ENCODE measurements around the gene KCNG1. TPM values are rescaled to one million over a fixed set of nuclear protein-coding genes. Genes with fewer than 3 reads are reported as not detected.

Gene KCNG1, protein sequence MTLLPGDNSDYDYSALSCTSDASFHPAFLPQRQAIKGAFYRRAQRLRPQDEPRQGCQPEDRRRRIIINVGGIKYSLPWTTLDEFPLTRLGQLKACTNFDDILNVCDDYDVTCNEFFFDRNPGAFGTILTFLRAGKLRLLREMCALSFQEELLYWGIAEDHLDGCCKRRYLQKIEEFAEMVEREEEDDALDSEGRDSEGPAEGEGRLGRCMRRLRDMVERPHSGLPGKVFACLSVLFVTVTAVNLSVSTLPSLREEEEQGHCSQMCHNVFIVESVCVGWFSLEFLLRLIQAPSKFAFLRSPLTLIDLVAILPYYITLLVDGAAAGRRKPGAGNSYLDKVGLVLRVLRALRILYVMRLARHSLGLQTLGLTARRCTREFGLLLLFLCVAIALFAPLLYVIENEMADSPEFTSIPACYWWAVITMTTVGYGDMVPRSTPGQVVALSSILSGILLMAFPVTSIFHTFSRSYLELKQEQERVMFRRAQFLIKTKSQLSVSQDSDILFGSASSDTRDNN
- total RNA-seq (under 1 TPM in 7 of 9 donors, not detected in 2; 0.10 to 0.59 (median 0.38) TPM), polyA plus RNA-seq (under 1 TPM; 0.11 to 0.64 TPM)
- long read RNA-seq, donor 1, partial matches to known transcripts, result 0 of 2 reads
- long read RNA-seq, donor 1, other reads (novel, unspliced or antisense), result 1 of 2 reads
- long read RNA-seq, donor 2, result 0 reads
- long read RNA-seq, donor 3, partial matches to known transcripts, result 0 of 1 reads
- long read RNA-seq, donor 3, other reads (novel, unspliced or antisense), result 1 of 1 reads

DNA sequence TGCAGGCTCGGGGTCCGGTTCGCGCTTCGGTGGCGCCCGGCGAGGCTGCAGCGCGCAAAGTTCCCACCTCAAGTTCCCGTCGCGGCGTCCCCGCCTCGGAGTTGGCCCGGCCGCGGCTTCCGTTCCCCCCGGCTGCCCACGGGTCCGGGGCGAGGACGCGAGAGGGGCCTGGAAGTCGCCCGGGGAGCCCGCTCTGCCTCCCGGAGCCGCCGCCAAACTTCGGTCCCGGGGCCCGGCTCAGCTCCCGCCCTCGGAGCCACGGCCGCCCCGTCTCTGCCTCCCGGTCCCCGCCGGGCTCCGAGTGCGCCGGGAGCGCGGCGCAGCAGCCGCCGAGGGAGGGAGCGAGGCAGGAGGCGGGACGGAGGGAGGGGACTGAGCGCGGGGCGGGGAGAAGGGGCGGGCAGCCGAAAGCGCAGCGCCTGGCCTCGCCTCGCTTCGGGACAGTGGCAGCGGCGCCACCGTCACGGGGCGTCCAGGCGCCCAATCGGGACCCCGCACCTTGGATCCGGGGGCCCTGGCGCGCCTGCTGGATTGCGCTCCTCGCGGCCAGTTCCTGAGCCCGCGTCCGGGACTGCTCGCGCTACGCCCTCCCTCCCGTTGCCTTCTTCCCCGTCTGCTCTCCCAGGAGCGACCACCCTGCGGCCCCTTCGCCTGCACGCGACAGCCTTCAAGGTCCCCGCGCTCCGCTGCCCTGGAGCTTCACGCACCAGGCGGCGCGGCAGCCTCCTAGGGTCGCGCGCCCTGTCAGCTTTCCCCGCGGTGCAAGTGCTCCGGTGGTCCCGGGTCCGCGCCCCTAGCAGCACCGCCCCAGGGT lies at the start of gene KCNG1:
TSS of gene KCNG1 (minus strand) at position 305 of the 814 bp plus-strand sequence. CDS start 12,769 bp downstream, outside the sequence.
- peak in 1 of 2 donors; percentile 46 for TF ChIP-seq POLR2A (IDR thresholded peaks at IDR 0.05)
- TF ChIP-seq, protein P1, sequence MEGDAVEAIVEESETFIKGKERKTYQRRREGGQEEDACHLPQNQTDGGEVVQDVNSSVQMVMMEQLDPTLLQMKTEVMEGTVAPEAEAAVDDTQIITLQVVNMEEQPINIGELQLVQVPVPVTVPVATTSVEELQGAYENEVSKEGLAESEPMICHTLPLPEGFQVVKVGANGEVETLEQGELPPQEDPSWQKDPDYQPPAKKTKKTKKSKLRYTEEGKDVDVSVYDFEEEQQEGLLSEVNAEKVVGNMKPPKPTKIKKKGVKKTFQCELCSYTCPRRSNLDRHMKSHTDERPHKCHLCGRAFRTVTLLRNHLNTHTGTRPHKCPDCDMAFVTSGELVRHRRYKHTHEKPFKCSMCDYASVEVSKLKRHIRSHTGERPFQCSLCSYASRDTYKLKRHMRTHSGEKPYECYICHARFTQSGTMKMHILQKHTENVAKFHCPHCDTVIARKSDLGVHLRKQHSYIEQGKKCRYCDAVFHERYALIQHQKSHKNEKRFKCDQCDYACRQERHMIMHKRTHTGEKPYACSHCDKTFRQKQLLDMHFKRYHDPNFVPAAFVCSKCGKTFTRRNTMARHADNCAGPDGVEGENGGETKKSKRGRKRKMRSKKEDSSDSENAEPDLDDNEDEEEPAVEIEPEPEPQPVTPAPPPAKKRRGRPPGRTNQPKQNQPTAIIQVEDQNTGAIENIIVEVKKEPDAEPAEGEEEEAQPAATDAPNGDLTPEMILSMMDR (IDR thresholded peaks at IDR 0.05), result no peak
- WGBS, 4 donors, result 0 to 3% (median 1%) methylated on average over 7 to 108 of the region's 108 CpGs
- ATAC-seq (peak; percentile 68 to 99 (median 91)), DNase-seq (peak; percentile 52 to 76 (median 62))
- Histone ChIP-seq H3K27me3 (peaks cover 20 to 85% (median 46%) of the 10 kb centered on the region in 9 donors), H3K4me1 (peaks cover 0 to 17% (median 6%) of the 10 kb centered on the region in 12 donors), H3K36me3 (no peaks in the 10 kb centered on the region), H3K4me3 (peak within 1 kb of the TSS; percentile 20 to 57 (median 50)), H3K9me3 (no peaks in the 10 kb centered on the region), H3K27ac (no peak within 1 kb of the TSS)
- intact Hi-C loops (cut with DNase I), result no loop called here

DNA sequence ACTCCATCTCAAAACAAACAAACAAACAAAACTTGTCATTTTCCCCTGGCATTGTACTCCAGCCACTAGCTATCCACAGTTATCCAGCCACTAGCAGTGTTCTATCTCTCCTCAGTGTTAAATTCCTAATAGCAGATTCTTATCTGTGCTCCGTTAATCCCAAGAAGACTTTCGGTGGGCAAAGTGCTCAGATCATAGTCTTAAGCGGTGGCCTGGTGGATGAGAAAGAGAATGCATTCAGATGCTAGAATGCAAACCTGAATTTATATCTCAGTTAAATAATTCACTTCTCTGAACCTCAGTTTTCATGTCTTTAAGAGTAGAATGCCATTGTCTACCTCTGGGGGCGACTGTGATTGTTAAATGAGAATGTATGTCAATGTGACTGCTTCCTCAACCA lies 47.7 kb upstream of the KCNG1 start:
- no peaks in the 10 kb centered on the region for H3K36me3 ChIP-seq
- H3K27ac ChIP-seq, result no peak overlapping the region
- peaks cover 3 to 63% (median 16%) of the 10 kb centered on the region in 9 donors for H3K27me3 ChIP-seq
- no peak for DNase-seq
- ATAC-seq, result no peak
- TF ChIP-seq, protein P1 (IDR thresholded peaks at IDR 0.05), result no peak
- TF ChIP-seq POLR2A (IDR thresholded peaks at IDR 0.05), result no peak
- H3K9me3 ChIP-seq, result peaks cover 0 to 4% (median 0%) of the 10 kb centered on the region in 12 donors
- H3K4me1 ChIP-seq, result no peaks in the 10 kb centered on the region
- H3K4me3 ChIP-seq, result no peak overlapping the region
- WGBS, 4 donors, result 67 to 77% (median 71%) methylated on average over 4 of the region's 4 CpGs
- intact Hi-C loops (cut with DNase I), result no loop called here

DNA sequence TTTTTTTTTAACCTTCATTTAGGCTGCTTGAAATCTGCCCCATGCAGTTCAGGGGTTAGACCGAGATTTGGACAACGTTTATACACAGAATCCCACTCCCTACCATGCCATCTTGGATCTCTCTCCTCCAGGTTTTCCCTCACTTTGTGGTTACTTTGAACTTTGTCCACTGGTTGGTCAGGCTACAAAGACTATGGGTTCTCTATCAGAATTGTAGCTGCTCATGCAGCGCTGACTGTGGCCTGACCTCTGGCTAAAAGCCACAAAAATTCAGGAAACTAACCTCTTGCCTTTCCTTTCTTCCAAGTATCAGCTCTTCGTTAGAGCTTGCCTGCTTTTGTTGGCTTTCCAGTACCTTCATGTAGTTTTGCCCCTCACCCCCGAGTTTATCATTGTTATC lies 44.9 kb upstream of the KCNG1 start:
- Histone ChIP-seq H3K9me3 (no peaks in the 10 kb centered on the region), H3K27ac (no peak overlapping the region), H3K27me3 (peaks cover 3 to 54% (median 16%) of the 10 kb centered on the region in 9 donors), H3K4me1 (no peaks in the 10 kb centered on the region), H3K36me3 (no peaks in the 10 kb centered on the region), H3K4me3 (no peak overlapping the region)
- intact Hi-C loops (cut with DNase I), result no loop called here
- ATAC-seq (no peak), DNase-seq (no peak)
- no peak for TF ChIP-seq POLR2A (IDR thresholded peaks at IDR 0.05)
- TF ChIP-seq, protein P1 (IDR thresholded peaks at IDR 0.05), result no peak
- 30 to 39% (median 36%) methylated on average over 5 of the region's 5 CpGs for WGBS, 4 donors

All from heart left ventricle (tissue), 16 donors.